Stomach (tissue), 4 donors: ENCODE measurements around the gene PCDH8.

Experiments
- CTCF ChIP-seq, 7 experiments: fragments of 450-650 bp in 4 of 7; fragments of 200-600 bp in 3 of 7; sonication (generic) in 3 of 7; IDR thresholded peaks; one replicate each; pipeline ENCODE4 v1.5.1; 2016 to 2019; ENCODE audit warnings: antibody characterized with exemption in 7 of 7, control low read depth in 2 of 7, mild to moderate bottlenecking in 1 of 7
- POLR2A ChIP-seq, 4 donors: fragments of 450-650 bp; IDR thresholded peaks; one replicate each; pipeline ENCODE4 v1.6.1; 2016; ENCODE audit warnings: antibody characterized with exemption in 4 of 4, control low read depth in 2 of 4, mild to moderate bottlenecking in 1 of 4, moderate library complexity in 1 of 4
- POLR2AphosphoS5 ChIP-seq, 3 donors: sonication (generic); formaldehyde crosslinking; IDR thresholded peaks; one replicate each; pipeline ENCODE4 v1.6.1; 2016; ENCODE audit warnings: antibody characterized with exemption in 3 of 3

GRCh38 chr13:52850396-52851136, 2.1 kb upstream of the PCDH8 start:
- TF ChIP-seq CTCF (IDR thresholded peaks at IDR 0.05) (no peak), POLR2A (IDR thresholded peaks at IDR 0.05) (no peak), POLR2AphosphoS5 (IDR thresholded peaks at IDR 0.05) (peak in 1 of 3 donors; percentile 26)
